Stimulated activated CD8-positive, alpha-beta memory T cell treated with anti-CD3 and anti-CD28 coated beads, Interleukin-4, amount 100 ng/mL, for 4 hours (primary cell): Measurements from ENCODE around the gene UBE2F.
"Not testable (repeated sequence)": the region's sequence is repeated elsewhere in the genome, so short reads cannot be mapped to it uniquely, and the experiment has no call there.

Experiments used
- DNase-seq, 2 donors: peaks; one replicate each; pipeline ENCODE4 v3.0.0-alpha.2; 2020; ENCODE audit warnings: low read depth in 2 of 2, low spot score in 1 of 2

UBE2F gene

DNA sequence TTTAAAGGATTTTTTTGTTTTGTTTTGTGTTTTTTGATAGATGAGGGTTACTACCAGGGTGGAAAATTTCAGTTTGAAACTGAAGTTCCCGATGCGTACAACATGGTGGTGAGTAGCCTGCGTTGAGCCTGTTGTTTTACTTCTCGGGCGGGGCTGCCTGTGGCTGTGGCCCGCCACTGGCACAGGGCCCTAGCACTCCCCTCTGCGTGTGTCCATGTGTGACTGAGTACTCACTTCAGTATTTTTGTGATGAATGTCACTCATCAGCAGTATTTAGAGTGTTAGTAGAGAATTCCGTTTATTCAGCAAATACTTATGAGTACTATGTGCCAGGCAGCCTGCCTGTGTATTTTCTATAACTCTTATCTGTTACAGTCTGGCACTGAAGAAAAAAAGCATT, 49.7 kb downstream of the UBE2F start:
- DNase-seq: no peak

DNA sequence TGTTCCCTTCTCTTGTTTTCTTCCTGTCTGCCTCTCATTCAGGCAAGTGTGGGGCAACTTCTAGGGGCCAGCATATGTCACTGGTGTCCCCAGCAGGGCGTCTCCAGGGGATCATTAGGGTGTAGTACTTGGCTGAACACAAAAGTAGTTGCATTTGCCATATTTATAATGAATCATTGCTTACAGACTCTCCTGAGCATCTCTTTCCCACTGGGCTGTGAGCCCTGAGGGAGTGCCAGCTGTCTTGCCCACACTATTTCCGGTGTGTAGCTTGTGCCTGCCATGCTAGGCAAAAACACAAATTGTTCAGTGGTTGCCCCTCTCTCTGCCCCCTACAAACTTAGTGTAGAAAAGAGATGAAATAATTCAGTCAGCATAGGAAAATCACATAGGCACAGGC, 53.1 kb downstream of the UBE2F start:
- DNase-seq: no peak

DNA sequence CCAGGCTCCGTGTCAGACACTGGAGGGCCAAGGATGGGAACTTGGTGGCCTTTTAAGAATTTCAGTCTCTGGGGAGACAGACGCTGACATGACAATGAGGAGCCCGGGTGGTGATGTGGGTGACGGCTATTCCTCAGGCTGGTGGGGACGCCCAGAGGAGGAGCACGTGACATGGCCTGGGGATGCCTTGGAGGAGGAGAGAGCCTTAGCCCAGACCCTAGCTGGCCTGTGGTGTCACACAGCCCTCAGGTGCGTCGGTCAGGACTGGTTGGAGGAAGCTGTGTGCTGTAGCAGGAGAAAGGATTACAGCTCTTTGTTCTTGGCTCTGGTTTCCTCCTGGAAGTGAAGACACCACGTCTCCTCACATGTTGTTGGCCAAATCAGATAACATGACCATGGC, 54.0 kb downstream of the UBE2F start:
- no peak for DNase-seq

DNA sequence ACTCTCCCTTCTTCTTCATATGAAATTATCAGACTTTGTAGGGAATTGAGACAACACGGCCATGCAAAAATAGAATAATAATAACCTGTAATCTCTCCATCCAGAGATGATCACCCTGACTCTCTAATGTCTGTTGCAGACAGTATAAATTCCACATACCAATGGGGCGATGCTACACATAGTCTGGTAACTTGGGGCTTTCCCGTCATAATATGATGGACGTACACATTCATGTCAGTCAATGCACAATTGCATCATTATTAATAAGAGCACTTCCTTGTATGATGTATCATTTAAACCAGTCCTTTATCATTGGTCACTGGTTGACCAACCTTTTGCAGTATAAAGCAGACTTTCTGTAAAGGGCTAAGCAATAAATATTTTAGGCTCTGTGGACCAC, 54.5 kb downstream of the UBE2F start:
- no peak for DNase-seq

DNA sequence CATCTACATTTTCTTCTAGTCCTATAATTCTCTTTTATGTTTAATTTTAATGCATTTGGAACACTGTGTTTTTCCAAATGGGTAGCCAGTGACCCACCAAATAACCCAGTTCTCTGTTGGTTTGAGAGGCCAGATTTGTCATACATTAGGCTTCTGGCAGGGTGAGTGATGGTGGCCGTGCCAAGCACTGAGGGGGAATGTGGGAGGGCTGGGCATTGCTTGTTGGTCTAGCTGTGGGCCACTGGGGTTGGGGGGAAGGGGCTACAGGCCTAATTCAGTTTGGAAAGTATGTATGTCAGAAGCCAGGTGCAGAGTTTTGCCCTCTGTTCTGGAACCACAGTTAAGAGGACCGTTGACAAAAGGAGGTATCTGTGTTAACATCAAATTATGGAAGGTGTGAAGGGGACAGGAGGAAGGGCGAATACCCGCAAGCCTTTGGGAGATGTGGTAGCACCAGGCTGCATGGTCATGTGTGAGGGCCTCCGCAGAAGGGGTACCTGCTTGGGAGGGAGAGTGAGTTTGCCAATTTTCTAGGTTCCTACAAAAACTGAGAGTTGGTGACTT, 55.9 kb downstream of the UBE2F start:
- no peak for DNase-seq

DNA sequence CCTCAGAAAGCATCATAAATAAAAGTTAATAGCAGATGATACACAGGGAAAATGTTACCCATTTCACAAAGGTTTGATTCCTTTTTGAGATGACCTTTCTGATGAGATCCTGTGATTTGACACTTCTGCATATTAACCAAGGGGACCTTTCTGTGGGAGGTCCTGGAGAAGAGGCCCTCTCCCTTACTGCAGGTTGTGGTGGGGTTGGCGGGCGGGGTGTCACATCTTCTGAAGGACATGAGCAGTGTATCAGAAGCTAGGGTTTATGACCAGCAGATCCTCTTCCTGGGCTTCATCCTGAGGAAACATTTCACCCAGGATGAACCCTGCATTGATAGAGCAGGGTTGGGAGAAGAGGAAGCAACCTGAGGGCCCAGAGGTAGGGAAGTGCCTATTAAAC, 56.8 kb downstream of the UBE2F start:
- DNase-seq: no peak

DNA sequence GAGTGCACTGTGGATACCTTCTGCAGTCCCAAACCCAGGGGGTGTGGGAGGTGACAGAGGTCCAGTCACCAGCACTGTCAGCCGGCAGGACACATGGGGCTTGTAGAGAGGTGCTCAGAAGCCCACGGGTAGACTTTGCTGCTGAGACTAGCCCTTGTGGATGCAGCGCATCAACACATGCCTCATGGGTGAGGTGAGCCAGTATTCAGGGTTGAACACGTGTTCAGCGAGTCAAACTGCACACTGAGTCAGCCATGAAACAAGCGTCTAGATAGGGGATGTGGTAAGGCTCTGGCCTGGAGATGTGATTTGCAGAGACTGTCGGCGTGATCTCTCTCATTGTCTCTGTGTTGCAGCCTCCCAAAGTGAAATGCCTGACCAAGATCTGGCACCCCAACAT, 58.2 kb downstream of the UBE2F start:
- no peak for DNase-seq

DNA sequence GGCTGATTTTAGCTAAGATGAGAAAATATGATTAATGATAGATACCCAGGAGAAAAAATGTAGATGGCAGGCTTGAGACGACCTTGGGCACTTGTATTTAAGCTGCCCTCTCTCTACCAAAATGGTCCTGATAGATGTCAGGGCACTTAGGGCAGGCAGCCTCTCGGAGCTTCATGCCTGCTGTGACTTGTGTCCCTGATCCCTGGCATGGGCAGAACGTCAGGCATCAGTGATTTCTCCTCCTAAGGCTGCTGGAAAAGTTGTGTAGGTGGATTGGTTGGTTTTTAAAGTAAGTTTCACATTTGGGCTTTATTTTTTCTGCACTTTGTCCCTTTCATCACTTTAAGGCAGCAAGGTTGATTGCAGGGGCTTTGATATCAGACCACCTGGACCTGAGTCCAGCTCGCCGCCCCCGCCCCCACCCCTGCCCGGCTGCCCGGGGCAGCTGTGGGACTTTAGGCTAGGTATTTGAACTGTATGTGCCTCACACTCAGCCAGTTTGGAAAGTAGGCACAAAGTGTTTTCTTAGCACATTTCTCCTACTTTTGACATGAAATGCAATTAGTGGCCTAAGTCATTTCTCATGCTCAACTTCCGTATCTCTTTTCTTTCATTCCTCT, 59.0 kb downstream of the UBE2F start:
- DNase-seq: no peak

DNA sequence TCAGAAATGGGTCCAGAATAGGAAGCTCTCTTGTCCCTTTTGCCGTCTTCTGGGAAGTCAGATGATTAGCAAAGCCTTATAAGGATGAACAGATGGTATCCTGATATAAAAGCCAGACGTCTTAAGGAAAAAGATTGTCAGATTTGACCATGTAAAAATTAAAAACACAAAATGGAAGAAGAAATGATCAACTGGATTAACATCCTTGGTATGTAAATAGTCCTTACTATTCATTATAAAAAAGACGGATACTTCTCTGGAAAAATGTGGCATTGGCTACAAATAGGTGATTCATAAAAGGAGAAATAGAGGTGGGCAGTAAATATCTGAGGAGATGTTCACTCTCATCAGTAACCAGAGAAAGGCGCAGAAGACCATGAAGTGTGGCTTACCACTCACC, 60.2 kb downstream of the UBE2F start:
- no peak for DNase-seq

DNA sequence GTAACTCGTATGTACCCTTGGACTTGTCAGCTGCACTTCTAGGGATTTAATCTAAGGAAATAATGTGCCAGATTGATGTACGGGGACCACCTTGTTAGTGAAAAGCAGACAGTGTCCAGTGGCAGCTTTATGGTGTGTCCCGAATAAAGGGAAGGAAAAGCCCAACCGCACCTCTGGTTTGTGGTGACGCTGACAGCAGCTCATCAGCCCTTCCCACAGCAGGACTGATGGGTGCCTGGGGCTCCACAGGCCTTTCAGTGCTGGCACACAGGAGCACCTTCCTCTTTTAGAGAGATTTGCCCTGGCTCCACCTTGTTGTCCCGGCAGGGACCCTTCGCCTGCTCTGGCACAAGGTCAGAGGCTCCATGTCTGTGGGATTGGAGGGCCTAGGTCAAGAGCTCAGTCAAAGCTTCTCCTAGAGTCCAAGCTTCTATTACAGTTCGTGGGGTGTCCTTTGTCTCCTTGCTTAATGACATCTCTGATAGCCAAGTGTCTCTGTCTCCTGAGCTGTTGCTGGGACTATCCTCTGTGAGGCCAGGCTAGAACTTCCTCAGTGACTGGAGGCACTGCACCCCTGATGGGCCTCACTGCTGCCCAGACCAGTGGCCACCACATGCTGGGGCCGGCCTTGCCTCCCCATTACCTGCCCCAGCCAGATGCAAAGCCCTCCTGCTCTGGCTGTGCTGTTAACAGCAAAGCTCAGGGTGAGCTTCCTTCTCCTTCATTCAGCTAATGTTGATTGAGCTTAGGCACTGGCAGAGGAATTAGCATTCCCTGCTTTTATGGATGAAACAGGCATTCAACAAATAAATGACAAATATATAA, 61.0 kb downstream of the UBE2F start:
- DNase-seq: no peak

DNA sequence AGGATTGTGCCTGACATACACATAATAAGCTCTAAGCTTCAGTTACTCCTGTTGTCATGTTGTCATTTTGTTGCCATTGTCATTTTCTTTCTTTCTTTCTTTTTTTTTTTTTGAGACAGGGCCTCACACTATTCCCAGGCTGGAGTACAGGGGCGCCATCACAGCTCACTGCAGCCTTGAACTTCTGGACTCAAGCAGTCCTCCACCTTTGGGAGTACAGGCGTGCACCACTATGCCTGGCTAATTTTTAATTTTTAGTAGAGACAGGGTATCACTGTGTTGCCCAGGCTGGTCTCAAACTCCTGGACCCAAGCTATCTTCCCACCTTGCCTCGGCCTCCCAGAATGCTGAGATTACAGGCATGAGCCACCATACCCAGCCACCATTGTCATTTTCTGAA, 63.0 kb downstream of the UBE2F start:
- DNase-seq: no peak

DNA sequence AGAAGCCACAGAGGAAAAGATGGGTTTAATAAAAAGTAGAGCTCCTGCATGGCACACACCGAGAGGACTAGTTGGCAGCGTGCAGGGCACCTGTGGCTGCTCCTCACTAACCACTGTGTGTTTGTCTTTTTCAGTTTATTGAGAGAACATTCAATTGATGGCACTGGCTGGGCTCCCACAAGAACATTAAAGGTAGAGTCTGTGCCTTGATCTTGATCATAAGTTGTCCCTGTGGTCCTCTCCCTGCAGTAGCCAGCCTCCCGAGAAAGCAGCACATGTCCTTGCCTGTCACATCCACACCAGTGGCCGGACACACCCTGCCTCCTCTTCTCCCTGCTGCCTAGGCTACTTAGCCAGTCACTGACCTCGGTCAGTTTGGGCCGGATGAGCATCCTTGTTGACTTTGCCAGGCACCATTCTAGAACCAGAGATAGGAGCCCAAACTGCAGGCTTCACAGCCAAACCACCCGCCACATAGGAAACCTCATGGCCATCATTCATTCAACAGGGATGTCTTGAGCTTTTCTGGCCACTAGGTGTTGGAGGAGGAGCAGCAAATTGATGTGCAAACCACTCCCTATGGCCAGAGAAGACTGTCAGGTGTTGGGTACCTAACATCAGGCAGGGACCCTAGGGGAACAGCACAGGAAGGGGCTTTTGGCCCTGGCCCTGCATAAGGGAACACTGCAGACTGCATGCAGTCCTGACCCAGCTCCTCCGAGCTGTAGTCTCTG, 63.8 kb downstream of the UBE2F start:
- DNase-seq: no peak

DNA sequence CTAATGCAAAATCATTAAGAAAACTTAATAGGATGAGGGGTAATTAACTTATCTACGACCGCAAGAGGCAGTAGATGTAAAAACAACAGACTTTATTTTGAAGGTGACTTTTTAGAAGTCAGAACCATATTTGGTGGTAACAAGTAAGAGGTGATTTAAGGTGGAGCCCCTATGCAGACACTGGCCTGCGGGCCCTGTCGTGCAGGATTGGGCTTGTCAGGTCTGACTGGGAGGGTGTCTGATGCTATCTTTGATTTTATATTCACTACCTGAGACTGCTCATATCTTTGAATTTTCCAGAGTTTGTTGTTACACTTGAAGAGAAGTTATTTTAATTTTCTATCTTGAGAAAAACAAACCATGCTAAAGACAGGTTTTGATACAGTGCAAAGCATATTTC, 64.9 kb downstream of the UBE2F start:
- no peak for DNase-seq

DNA sequence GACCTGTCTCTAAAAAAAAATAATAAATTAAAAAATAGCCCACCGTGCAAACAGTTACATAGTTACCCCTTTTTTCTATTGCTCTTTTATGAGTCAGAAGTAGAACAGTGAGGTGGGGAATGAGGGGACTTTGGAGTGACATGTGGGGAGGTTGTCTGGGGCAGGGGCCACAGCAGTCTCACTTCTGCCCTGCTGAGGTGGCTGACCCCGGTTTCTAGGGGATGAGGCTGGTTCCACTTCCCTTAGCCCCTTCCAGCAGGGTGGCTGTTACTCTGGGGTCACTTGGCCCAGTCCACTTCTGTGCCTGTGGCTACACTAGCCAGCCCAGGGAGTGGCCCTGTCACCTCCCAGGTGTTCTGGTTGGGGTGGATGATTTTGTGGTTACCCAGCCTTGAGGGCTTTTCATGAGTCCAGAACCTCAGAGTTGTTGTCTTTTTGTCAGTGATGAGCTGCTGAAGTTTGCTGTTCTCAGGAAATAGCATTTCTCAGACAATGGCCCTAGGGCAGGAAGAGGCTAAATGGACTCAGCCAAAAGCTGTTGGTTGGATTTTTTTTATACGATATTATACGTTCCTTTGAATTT, 66.0 kb downstream of the UBE2F start:
- no peak for DNase-seq

DNA sequence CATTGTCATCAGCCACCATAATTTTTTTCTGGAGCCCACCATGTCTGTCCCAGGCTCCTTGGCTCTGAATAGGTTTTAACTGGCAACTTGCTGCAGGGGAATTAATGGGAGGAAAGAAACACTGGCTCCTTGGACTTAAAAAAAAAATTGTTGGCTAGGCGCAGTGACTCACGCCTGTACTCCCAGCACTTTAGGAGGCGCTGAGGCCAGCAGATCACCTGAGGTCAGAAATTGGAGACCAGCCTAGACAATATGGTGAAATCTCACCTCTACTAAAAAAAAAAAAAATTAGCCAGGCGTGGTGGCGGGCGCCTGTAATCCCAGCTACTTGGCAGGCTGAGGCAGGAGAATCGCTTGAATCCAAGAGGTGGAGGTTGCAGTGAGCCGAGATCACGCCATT, 67.2 kb downstream of the UBE2F start:
- not testable (repeated sequence) for DNase-seq

DNA sequence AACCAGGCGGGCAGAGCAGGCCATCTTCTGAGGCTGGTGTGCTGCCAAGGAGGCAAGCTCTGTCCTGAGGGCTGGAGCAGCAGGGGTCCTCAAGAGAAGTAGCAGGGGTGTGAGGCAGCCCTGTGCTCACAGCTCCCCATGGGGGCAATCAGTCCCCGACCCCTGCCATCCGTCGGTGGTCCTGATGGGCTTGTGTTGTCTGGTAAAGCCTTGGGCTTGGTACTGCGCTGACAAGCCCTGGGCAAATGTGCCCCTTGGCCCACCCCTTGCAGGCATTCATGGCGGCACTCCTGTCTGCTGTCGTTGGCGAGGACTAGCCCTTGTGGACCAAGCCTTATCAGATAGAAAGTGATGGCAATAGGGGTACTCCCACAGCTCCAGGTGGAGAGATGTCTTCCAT, 71.4 kb downstream of the UBE2F start:
- no peak for DNase-seq

DNA sequence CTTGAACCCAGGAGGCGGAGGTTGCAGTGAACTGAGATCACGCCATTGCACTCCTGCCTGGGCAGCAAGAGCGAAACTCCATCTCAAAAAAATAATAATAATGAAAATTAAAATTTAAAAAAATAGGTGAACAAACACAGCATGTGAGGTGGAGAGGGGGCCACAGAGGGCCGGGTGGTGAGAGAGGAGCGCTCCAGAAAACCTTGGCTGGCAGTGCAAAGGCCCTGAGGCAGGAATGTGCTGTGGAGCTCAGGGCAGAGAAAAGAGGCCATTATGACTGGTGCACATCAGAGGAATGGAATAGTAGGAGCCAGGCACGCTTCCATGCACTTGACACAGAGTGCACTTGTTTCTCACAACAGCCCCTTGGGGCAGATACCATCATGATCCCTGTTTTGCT, 72.3 kb downstream of the UBE2F start:
- no peak for DNase-seq

DNA sequence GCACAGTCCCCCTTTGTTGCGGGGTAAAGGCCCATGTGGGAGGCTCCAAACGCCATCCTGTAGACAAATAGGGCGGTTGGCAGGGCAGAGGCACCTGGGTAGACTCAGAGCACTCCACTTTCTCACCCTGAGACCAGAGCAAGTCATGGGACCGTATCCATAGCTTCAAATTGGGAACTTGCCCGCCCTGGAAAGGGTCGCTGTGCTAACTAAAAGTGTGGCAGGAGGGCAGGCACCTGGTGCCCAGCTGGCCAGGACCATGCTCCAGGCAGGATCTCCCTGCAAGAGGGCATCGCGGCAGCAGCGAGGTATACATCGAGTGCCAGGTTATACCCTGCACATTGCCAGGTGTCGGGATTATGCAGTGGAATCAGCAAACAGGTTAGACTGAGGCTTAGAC, 73.2 kb downstream of the UBE2F start:
- DNase-seq: no peak

DNA sequence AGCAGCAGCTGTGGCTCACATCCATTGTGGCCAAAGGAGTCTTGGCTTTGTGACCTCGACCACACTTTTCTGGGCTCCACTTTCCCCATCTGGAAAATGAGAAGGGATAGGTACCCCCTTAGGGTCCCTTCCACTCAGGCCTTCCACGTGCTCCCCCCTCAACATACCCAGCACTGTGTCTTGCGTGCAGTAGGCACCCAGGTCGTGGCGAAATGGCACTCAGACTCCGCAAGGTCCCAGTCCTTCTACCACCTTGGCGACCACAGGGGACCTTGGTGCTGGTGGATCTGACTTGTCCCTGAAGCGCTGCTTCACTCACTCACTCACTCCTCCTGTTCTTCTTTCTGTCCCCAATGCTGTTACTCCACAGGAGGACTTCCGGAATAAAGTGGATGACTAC, 74.1 kb downstream of the UBE2F start:
- no peak for DNase-seq

DNA sequence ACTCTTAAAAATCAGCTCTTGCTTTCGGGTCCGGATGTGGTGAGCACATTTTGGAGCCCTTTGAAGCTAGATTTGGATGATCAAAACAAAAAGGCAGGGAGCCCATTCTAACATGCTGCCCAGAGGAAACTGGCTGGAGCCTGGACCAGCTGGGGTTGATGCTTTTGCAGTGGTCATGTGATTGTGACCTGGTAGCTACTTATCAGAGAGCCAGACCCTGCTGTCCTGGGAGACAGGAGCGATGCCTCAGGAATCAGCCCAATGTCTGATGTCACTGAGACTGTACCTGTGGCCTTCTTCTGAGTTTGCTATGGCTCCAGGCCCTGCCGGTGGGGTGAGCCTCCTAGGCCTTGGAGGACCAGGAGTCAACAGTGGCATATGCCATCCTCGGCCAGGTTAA, 75.3 kb downstream of the UBE2F start:
- DNase-seq: no peak

DNA sequence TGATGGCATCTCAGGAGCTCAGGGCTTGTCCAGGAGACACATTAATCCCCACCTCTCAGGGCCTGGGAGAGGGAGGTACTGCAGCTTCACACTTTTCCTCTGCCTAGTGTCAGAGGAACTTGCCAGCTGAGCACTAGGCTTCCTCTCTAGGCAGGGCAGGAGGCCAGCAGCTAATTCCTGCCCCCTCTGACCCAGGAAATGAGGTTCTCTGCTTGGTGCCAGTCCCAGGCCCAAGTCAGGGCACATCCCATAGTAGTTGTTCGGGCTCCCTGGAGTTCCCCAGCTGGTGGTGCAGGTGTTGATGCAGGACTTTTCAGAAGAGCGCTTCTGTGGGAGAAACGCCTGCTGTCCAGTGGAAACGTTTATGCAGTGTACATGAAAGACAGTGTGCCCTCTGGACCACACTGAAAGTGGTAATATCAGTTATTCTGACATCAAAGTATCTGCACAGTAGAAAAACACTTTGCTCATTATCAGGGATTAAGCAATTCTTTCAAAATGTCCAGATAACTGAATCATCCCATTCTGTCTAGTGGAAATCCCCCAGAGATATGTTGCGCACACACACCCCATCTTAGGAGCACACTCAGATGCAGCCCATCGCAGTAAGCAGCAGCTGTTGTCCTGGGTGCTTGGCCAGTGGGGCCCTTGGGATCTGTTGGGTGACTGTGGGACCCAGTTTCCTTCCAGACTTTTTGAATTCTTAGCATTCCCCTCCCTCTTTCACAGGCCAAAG, 76.2 kb downstream of the UBE2F start:
- no peak for DNase-seq
